Endometrial microvascular endothelial cells (primary cell): Measurements from ENCODE around the gene GFPT2. TPM values are rescaled to one million over a fixed set of nuclear protein-coding genes. Genes with fewer than 3 reads are reported as not detected.

Experiments
- in situ Hi-C: cut with HindIII; loops from 2 replicates; pipeline ENCODE4 v1.10.0; 2017; ENCODE audit warnings: low sequenced_read_pairs, low pct_unique_long_range_greater_than_20kb; ENCODE audit errors: inconsistent ontology term
- total RNA-seq: library from RNA; depleted of rRNA; stranded (reverse); fragments of >200 nt; gene quantifications from one replicate; pipeline ENCODE4 v1.2.3, GENCODE V29; 2015; ENCODE audit errors: inconsistent ontology term

Gene GFPT2
- 6.2 TPM for total RNA-seq

GRCh38 chr5:180353048-180353979 is at the start of gene GFPT2:
Gene GFPT2, minus strand, starts transcription at chr5:180353336. Its CDS starts 119 bp downstream, at chr5:180353217.
- in situ Hi-C loops: no loop called here

- in situ Hi-C loops: no loop called here
Measured at GRCh38 chr5:180402716-180403115, 49.6 kb upstream of the GFPT2 start.

DNA sequence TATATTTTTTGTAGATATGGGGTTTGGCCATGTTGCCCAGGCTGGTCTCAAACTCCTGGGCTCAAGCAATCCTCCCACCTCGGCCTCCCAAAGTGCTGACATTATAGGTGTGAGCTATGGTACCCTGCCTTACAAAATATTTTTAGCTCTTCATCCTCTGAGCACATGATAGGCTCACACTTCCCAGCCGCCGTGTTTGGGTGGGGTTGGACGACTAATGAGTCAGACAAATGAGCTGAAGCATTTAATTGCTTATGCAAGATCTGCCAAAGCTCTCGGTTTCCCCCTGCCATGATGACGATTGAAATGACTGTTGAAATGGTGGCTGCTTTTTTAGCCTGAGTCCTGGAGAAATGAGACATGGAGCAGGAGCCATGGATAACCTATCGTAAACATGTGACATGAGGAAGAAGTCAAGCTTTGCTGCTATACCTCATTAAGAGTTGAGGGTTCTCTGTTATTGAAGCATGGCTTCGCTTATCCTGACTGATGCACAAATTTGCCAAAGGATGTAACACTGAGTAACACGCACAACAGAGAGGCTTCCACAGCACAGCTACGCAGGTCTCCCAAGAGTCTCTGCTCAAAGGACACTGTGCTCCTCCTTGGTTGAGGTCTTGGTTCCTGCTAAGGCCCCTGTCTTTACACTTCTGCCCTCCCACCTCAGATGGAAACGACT is 48.2 kb upstream of the GFPT2 start:
- in situ Hi-C loops: no loop called here

DNA sequence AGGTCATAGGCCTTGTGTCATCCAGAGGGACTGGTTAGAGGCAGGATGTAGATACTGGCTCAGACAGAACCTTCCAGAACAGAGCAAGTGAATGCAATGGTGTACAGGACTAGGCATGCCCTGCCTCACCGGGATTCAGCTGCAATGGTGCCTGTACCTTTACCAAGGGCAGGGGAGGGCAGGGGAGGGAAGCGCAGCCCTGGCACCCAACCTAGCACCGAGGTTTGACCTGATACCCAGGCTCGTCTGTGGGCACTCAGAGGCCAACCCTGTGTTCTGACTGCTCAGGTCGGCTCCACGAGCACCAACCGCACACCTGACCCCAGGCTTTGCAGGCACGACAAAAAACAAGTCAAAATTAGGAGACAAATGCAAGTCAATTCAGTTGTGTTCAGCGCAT is 47.3 kb upstream of the GFPT2 start:
- in situ Hi-C loops: no loop called here

- in situ Hi-C loops: no loop called here
Measured at GRCh38 chr5:180399401-180400215, 46.5 kb upstream of the GFPT2 start.

GRCh38 chr5:180396926-180397325 is 43.8 kb upstream of the GFPT2 start:
- in situ Hi-C loops: no loop called here

DNA sequence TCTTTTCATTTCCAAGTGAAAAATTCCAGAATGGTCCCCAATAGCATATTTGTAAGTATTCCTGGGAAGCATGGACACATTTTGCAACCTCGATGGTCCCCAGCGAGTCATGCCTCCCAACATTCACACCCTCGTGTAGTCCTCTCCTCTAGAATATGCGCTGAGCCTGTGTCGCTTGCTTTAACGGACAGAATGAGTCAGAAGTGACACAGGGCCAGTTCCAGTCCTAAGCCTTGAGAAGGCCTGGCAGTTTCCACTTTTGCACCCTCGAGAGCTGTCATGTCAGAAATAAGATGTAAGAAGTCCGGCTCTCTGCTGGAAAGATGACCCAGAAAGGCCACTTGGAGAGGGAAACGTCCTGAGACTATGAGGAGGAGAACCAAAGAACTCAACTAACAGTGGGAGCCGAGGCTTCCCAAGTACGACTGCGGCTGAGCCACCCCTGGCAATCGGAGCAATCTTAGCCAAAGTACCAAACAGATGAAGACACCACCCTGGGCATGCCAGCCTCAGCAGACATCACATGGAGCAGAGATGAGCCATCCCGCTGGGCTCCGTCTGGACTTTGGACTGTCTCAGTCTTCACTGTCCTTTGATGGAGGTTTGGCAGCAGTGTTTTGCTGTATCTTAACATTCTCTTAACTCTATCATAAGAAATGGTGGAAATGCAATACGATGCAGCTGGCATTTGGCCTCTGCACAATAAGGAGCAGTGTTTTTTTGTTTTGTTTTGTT is 42.6 kb upstream of the GFPT2 start:
- in situ Hi-C loops: no loop called here

- in situ Hi-C loops: no loop called here
Measured at GRCh38 chr5:180394031-180394636, 41.0 kb upstream of the GFPT2 start.

DNA sequence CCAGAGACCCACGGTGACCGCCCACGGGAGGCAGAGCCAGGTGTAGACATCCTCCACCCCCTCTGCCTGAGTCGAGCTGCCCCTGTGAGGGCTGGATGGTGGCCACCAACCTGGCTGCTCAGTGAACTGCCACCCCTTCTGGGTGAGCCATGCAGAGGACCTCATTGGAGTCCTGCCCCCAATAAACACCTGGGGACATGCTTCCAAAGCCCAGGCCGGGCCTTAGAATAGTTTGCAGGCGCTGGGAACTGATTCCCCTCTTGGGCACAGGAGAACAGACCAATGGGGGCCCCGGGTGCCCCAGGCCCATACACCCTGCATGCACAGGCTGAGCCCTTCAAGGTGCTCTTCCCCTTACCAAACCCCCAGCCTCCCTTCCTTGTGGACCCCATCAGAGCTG is 38.1 kb upstream of the GFPT2 start:
- in situ Hi-C loops: no loop called here

DNA sequence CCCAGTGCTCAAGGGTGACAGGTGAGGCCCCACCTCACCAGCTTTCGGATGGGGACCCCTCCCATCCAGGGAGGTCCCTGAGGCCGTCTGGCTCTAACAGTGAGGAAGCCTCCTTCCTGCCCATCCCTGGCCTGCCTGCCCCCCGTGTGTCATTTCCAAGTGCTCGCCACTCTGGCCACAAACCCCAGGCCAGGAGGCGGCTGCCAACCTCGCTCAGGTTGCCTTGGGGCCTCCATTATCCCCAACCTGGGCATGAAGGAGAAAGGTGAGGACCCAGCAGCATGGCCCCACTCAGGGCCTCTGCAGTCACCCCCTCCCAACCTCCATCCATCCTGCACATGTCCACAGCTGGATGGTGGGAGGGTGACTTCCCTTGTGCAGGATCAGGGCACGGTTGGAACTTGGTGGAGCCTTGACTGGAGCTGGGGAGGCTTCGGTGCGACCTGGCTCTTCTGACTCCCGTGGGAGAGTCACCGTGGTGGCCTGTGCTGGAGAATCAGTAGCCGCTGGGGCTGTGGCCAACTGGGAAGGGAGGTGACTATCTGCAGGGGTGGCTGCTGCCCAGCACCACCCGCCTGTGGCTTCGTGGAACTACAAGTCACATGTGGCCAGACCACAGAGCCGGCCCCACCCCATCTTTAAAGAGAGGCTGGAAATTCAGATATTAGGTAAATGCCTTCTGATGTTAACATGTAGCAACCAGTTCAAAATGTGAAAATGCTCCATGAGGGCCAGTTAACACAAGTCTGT is 37.5 kb upstream of the GFPT2 start:
- in situ Hi-C loops: no loop called here

- in situ Hi-C loops: no loop called here
Measured at GRCh38 chr5:180389252-180390101, 36.3 kb upstream of the GFPT2 start.

GRCh38 chr5:180387798-180388197 is 34.7 kb upstream of the GFPT2 start:
- in situ Hi-C loops: no loop called here

DNA sequence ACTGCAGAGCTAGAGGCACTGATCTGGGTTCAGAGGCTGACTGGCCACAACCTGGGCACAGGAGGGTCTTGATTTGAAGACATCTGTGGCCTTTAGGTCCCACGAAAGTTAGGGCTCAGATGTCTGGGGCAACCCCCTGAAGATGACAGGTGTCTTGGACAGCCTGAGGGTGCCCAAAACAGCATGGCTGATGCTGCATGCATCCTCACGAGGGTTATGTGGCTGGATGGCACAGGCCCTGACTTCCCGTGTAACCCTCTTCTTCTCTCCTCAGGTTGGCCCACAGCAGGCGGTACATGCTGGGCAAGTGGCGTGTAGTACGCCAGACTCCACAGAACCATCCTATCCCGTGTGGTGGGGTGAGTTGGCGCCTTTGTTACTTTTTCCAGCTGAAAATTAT is 29.8 kb upstream of the GFPT2 start:
- in situ Hi-C loops: no loop called here

DNA sequence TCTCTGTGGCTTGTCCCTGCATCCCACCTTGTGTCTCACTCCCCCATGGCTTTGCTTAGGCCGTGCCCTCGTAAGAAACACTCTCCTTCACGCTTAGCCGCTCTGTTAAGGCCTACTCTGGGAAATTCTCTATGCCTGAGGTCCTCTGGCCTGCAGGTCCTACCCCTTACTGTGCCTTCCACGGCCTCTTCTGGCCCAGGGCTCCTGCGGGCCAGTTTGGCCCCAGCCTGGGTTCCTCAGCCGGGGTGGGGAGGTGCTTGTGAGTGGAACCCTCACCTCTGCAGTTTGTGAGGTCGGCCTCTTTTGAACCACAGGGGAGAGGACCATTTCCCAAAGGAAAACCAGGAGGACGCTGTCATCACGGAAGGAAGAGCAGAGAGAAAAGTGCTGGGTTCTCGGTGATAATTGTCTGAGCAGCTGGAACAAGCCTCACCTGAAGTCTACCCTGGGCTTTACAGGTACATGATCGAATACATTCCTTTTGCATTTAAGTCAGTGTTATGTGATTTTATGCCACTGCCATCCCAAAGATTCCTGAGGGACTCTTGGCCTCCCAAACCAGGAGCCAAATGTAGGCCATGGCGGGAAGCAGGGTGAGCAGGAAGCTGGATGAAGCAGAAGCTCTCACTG is 28.8 kb upstream of the GFPT2 start:
- in situ Hi-C loops: no loop called here

DNA sequence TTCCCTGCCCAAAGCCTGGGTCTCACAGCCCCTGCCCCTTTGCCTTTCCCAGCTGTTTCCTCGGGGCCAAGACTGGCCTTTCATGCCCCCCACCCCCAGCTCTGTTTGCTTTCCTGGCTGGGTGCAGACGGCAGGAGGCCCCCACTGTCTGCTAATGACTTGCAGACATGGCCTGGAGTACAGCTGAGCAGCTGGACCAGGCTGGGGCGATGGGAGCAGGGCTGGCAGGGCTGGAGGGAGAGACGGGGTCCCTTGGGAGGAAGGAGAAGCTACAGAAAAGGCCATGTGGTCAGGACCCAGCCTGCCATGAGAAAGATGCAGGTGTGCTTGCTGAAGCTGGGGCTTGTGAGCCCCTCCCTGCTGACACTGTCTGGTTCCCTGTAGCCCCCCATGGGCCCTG is 28.3 kb upstream of the GFPT2 start:
- in situ Hi-C loops: no loop called here

- in situ Hi-C loops: no loop called here
Measured at GRCh38 chr5:180380856-180381255, 27.7 kb upstream of the GFPT2 start.
